DOHH2 (cell line): Measurements from ENCODE around the gene MYO18A.

ENCODE experiments used
- H3F3A ChIP-seq: fragments of 200-600 bp; sonication (generic), shearing (Covaris generic); 2 replicates; pipeline ENCODE4 v1.6.0; 2016; ENCODE audit warnings: antibody characterized with exemption, mild to moderate bottlenecking; ENCODE audit not compliant: control insufficient read depth, insufficient read depth
- H3K27ac ChIP-seq: fragments of 200-600 bp; sonication (generic); 2 replicates; pipeline ENCODE4 v1.5.1; 2014; ENCODE audit warnings: low read depth, mild to moderate bottlenecking, low read length, moderate library complexity
- H3K27me3 ChIP-seq: fragments of 200-600 bp; sonication (generic); 2 replicates; pipeline ENCODE4 v1.6.1; 2014; ENCODE audit warnings: mild to moderate bottlenecking, low read length, mixed read lengths; ENCODE audit not compliant: control insufficient read depth
- H3K36me3 ChIP-seq: fragments of 200-600 bp; sonication (generic); 2 replicates; pipeline ENCODE4 v1.6.1; 2014; ENCODE audit warnings: mild to moderate bottlenecking, low read length, moderate library complexity, mixed read lengths; ENCODE audit not compliant: control insufficient read depth
- H3K4me1 ChIP-seq: fragments of 200-600 bp; sonication (generic); 2 replicates; pipeline ENCODE4 v1.6.1; 2014; ENCODE audit warnings: mild to moderate bottlenecking, low read length, mixed read lengths; ENCODE audit not compliant: control insufficient read depth
- H3K4me2 ChIP-seq: fragments of 200-600 bp; sonication (generic); 2 replicates; pipeline ENCODE4 v1.6.0; 2014; ENCODE audit warnings: mild to moderate bottlenecking, low read length, moderate library complexity
- H3K4me3 ChIP-seq: fragments of 200-600 bp; sonication (generic); 2 replicates; pipeline ENCODE4 v1.5.1; 2014; ENCODE audit warnings: mild to moderate bottlenecking, low read length, mixed read lengths
- H3K79me2 ChIP-seq: fragments of 200-600 bp; sonication (generic); 2 replicates; pipeline ENCODE4 v1.6.1; 2014; ENCODE audit warnings: mild to moderate bottlenecking, low read length, mixed read lengths; ENCODE audit not compliant: control insufficient read depth
- H3K9me2 ChIP-seq: fragments of 200-600 bp; sonication (generic); replicated peaks from 2 replicates; pipeline ENCODE4 v1.6.1; 2014; ENCODE audit warnings: mild to moderate bottlenecking, low read length, mixed read lengths; ENCODE audit not compliant: control insufficient read depth
- H3K9me3 ChIP-seq: fragments of 200-600 bp; sonication (generic); 2 replicates; pipeline ENCODE4 v1.6.1; 2014; ENCODE audit warnings: antibody characterized with exemption, low read length, mixed read lengths; ENCODE audit not compliant: control insufficient read depth, insufficient read depth
- H4K20me1 ChIP-seq: fragments of 200-600 bp; sonication (generic); 2 replicates; pipeline ENCODE4 v1.6.0; 2014; ENCODE audit warnings: low read depth, mild to moderate bottlenecking, antibody characterized with exemption, low read length, moderate library complexity; ENCODE audit not compliant: control insufficient read depth, insufficient read depth
- EZH2phosphoT487 ChIP-seq: fragments of 200-600 bp; sonication (generic); IDR thresholded peaks from 2 replicates; pipeline ENCODE4 v1.6.1; 2017; ENCODE audit warnings: borderline replicate concordance, mild to moderate bottlenecking, antibody characterized with exemption, low read length, moderate library complexity, mixed read lengths
- TF ChIP-seq, protein P1 (sequence below): fragments of 200-600 bp; sonication (generic); IDR thresholded peaks from one replicate; pipeline ENCODE4 v1.5.1; 2014; ENCODE audit warnings: antibody characterized with exemption, mild to moderate bottlenecking, low read depth, low read length; ENCODE audit not compliant: poor library complexity, severe bottlenecking

MYO18A gene

DNA sequence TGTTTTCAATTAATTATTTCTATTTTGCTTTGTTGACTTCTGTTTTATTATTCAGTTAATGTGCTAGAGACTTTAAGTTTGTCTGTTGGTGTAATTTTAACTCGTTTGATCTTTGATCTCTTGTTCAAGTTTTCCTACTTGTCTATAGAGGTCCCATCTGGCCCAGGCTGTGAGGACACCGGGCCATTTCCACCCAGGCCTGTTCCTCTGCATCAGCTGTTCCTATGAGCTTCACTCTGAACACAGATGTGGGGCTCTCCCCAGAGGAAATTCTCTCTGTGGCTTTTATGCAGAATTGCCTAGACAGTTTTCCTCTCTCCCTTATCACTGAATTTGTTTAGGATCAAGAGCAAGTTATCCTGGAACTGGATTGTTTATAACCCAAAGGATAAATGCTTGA lies 44.7 kb downstream of the MYO18A start:
- Histone ChIP-seq H3K27ac (no peak overlapping the region), H3K9me2 (no peaks in the 10 kb centered on the region), H3K4me3 (no peak overlapping the region), H3K4me2 (no peak overlapping the region), H3K9me3 (no peaks in the 10 kb centered on the region), H3F3A (peaks cover 5% of the 10 kb centered on the region; the same call in 1 of the 2 replicates), H4K20me1 (peaks cover 5% of the 10 kb centered on the region; the same call in 1 of the 2 replicates), H3K79me2 (peaks cover 37% of the 10 kb centered on the region), H3K36me3 (peaks cover 25% of the 10 kb centered on the region), H3K4me1 (peaks cover 31% of the 10 kb centered on the region), H3K27me3 (no peaks in the 10 kb centered on the region)
- no peak for TF ChIP-seq EZH2phosphoT487
- TF ChIP-seq, protein P1, sequence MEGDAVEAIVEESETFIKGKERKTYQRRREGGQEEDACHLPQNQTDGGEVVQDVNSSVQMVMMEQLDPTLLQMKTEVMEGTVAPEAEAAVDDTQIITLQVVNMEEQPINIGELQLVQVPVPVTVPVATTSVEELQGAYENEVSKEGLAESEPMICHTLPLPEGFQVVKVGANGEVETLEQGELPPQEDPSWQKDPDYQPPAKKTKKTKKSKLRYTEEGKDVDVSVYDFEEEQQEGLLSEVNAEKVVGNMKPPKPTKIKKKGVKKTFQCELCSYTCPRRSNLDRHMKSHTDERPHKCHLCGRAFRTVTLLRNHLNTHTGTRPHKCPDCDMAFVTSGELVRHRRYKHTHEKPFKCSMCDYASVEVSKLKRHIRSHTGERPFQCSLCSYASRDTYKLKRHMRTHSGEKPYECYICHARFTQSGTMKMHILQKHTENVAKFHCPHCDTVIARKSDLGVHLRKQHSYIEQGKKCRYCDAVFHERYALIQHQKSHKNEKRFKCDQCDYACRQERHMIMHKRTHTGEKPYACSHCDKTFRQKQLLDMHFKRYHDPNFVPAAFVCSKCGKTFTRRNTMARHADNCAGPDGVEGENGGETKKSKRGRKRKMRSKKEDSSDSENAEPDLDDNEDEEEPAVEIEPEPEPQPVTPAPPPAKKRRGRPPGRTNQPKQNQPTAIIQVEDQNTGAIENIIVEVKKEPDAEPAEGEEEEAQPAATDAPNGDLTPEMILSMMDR, result no peak

DNA sequence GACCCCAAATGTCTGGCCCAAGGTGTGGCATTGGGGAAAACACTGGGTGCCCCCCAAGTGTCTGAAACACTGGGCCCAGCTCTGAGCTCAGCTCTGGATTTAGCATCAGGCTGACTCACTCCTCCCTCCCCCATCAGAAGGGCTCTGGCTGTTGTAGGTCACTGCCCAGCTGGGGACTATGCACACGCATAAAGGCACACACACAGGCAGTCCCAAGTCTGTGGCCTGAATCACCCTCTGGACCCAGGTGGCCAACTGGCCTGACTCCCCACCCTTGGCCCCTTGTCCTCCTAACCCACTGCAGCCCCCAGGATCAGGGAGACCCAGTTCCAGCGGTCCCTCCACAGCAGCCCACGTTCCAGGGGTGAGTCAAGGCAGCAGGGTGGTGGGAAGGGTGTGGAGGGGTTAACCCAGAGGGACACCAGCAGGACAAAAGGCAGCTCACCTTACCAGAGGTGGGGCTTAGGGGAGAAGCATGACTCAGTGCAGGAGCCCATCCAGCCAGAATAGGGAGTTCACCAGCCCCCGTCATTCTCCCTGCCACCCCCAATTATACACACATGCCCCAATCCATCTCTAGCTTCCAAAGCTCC lies 47.0 kb downstream of the MYO18A start:
- no peak overlapping the region for H3K27ac ChIP-seq
- peaks cover 23% of the 10 kb centered on the region for H3K36me3 ChIP-seq

DNA sequence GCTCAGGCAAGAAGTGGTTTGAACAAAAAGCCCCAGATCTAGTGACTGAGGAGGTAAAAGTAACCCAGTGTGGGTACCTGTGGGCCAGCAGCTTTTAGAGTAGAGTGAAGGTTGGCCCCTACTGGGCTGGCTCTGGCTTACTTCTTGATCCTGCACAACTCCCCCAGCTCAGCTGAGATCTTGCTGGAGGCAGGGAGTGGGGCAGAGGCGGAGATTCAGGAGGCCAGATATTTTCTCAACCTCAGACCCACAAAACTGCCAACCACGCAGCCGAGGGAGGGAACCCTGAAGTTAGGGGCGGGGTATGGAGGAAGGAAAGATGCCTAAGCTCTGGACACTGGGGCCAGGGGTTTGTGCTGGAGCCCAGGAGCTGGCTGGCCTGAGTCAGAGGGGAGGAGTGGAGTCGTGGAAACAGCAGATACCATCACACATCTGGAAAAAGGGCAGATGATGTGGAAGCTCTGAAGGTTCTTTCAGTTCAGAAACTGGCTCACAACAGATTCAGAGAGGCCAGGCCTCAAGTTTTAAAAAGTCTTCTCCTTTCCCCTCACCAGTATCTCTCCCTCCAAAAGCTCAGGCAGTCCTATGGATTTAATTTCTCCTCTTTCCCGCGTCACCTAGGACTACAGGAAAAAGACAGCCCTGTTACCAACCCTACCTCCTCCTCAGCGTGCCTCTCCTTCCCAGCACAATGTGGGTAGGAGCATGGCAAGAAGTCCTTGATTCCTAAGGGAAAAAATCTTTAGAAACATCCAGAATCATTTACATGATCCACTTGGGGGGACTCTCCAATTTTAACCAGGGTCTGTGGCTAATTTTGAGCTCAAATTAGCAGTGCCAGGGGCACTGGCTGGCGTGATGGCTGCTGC lies 48.1 kb downstream of the MYO18A start:
- no peaks in the 10 kb centered on the region for H3K9me2 ChIP-seq
- no peaks in the 10 kb centered on the region; the same call in none of the 2 replicates for H4K20me1 ChIP-seq
- no peak overlapping the region for H3K4me3 ChIP-seq
- no peaks in the 10 kb centered on the region for H3K4me1 ChIP-seq
- H3K27me3 ChIP-seq, result no peaks in the 10 kb centered on the region
- H3K36me3 ChIP-seq, result peaks cover 13% of the 10 kb centered on the region
- H3K79me2 ChIP-seq, result peaks cover 8% of the 10 kb centered on the region
- TF ChIP-seq, protein P1, result no peak
- no peak for TF ChIP-seq EZH2phosphoT487
- H3K4me2 ChIP-seq, result no peak overlapping the region
- no peaks in the 10 kb centered on the region for H3F3A ChIP-seq
- no peaks in the 10 kb centered on the region for H3K9me3 ChIP-seq
- H3K27ac ChIP-seq, result no peak overlapping the region

More for the DNA sequence above, 47.0 kb downstream of the MYO18A start:
- Histone ChIP-seq H3K79me2 (peaks cover 20% of the 10 kb centered on the region), H4K20me1 (peaks cover 5% of the 10 kb centered on the region; the same call in 1 of the 2 replicates), H3K4me1 (peaks cover 9% of the 10 kb centered on the region), H3K4me2 (no peak overlapping the region), H3K27me3 (no peaks in the 10 kb centered on the region), H3K9me3 (no peaks in the 10 kb centered on the region), H3K9me2 (no peaks in the 10 kb centered on the region), H3F3A (no peaks in the 10 kb centered on the region), H3K4me3 (no peak overlapping the region)
- TF ChIP-seq EZH2phosphoT487, result no peak
- TF ChIP-seq, protein P1, result no peak
